IPS-NIHi7 (cell line): ENCODE results near the gene ACOD1.

Source experiments
- DNase-seq: peaks from one replicate; pipeline ENCODE4 v3.0.0; 2012; ENCODE audit warnings: mixed read lengths; ENCODE audit errors: extremely low spot score

The ACOD1 gene

DNA sequence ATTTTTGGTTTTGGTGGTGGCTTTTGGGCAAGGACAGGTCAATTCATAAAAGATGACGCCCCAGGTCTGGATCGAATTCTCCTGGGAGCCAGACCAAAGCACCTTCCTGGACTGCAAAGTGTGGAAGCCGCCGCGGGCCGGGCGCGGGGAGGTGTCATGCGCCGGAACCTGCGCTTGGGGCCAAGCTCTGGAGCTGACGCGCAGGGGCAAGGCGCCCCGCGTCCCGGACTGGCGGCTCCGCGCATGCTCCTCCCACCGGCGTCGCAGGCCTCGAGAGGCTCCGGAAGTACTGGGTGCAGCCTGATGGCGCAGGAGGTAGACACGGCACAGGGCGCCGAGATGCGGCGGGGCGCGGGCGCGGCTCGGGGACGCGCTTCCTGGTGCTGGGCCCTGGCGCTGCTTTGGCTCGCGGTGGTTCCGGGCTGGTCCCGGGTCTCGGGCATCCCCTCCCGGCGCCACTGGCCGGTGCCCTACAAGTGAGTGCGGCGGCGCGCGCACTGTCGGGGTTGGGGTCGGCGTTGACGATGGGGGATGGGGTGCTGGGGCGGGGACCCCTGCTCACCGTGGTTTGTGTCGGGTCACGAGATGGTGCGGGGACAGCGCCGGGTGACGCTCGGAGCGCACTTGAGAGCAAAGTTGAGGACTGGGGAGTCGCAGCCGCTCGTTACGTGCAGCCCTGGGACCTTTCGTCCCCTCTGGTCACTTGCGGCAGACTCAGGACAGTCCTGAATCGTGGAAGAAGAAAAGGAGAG, 43.7 kb downstream of the ACOD1 start, which contains the start of gene CLN5:
TSS of gene CLN5 (plus strand) at position 286 of the 752 bp plus-strand sequence. CDS start at position 304, 18 bp downstream.
- DNase-seq, result peak; percentile 96

- peak; percentile 20 for DNase-seq
Measured at GRCh38 chr13:76992548-76993001, 44.3 kb downstream of the ACOD1 start.

- DNase-seq, result no peak
Measured at GRCh38 chr13:76993021-76993420, 44.7 kb downstream of the ACOD1 start.

DNA sequence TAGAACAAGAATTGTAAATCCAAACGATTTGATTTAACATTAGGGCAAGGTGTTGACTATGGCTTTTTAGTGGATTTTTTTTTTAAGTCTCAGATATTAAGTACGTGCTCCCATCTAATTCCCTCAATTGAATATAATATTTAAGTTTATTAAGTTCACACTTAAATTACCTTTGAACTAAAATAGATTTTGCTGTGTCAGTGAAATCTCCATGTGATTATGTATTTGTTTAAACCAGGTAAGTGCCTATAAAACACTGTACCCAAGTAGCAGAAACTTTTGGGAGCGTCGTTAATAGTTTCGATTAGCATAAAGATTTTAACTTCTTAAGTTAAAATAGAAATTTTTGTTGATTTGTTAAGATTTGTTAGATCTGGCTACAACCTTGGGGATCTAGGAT, 45.2 kb downstream of the ACOD1 start:
- no peak for DNase-seq

- no peak for DNase-seq
Measured at GRCh38 chr13:76994281-76994680, 46.0 kb downstream of the ACOD1 start.

DNA sequence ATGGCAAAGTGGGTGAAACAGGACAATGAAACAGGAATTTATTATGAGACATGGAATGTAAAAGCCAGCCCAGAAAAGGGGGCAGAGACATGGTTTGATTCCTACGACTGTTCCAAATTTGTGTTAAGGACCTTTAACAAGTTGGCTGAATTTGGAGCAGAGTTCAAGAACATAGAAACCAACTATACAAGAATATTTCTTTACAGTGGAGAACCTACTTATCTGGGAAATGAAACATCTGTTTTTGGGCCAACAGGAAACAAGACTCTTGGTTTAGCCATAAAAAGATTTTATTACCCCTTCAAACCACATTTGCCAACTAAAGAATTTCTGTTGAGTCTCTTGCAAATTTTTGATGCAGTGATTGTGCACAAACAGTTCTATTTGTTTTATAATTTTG, 52.2 kb downstream of the ACOD1 start:
- DNase-seq, result no peak

DNA sequence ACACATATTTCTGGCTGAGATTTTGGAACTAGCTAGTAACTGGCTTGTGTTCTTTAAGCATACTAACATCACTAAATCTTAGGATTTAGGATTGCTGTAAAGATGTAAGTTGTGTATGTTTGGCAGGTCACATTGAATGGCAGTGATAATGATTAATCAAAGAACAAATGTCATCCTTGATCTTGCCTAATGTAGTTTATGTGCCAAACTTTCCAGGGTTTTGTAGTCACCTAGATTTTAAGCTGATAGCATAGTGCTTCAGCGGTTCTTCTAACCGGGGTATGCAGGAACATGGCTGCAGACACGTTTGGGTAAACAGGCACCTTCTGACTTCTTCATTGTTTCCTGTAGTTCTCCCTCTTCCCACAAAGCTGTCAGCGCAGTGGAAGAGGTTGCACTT, 53.2 kb downstream of the ACOD1 start:
- DNase-seq, result no peak

- DNase-seq, result no peak
Measured at GRCh38 chr13:77001963-77002587, 53.8 kb downstream of the ACOD1 start.

DNA sequence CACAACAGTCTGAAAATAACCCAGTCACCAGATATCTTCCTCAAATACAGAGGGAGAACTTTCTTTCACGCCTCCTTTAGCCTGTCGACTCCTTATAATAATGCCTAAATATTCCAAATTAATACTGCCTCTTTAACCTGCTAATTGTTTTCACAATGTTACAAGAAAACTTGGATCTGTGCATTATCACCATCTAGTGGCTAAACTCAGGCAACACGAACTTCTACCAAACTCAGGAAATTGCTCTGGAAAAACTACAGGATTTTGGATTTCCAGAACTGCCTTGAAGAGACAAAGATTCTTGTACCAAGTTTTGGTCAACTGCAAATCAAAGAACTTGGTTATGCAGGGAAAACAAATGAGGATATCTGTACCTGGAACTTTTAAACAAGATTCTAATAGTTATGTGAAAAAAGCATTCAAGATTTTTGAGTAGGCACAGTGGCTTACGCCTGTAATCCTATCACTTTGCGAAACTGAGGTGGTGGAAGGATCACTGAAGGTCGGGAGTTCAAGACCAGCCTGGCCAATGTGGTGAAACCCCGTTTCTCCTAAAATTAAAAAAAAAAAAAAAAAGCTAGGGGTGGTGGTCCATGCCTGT, 54.4 kb downstream of the ACOD1 start:
- DNase-seq, result peak; percentile 26
